ENCODE data around the gene PIK3CD. TPM values are rescaled to one million over a fixed set of nuclear protein-coding genes. Genes with fewer than 3 reads are reported as not detected.
"Not testable (repeated sequence)": the region's sequence is repeated elsewhere in the genome, so short reads cannot be mapped to it uniquely, and the experiment has no call there.

The PIK3CD gene
- total RNA-seq, 1 donor from 2014 or later, result 13.0 TPM

GRCh38 chr1:9759939-9760338 lies 108.4 kb downstream of the PIK3CD start:
- no peaks in the 10 kb centered on the region for H3K27me3 ChIP-seq
- H3K36me3 ChIP-seq, result peaks cover 0 to 8% of the 10 kb centered on the region in 2 donors
- intact Hi-C loops (cut with DNase I), result no loop called here
- no peaks in the 10 kb centered on the region for H3K9me3 ChIP-seq
- peaks cover 31% of the 10 kb centered on the region for H3K4me1 ChIP-seq
- TF ChIP-seq CTCF (IDR thresholded peaks at IDR 0.05), result no peak
- TF ChIP-seq POLR2AphosphoS5 (IDR thresholded peaks at IDR 0.05; ENCODE audit: insufficient read depth in 1 of 2, low read depth in 1 of 2), result no peak
- no peak for TF ChIP-seq POLR2A (IDR thresholded peaks at IDR 0.05)
- H3K4me3 ChIP-seq, result no peak overlapping the region
- no peak overlapping the region for H3K27ac ChIP-seq
- no peak for DNase-seq (ENCODE audit: extremely low spot score in 2 of 2)

- DNase-seq (ENCODE audit: extremely low spot score in 2 of 2), result no peak
- Histone ChIP-seq H3K4me3 (no peak overlapping the region), H3K27ac (no peak overlapping the region), H3K36me3 (peaks cover 0 to 8% of the 10 kb centered on the region in 2 donors), H3K27me3 (no peaks in the 10 kb centered on the region), H3K4me1 (peaks cover 30% of the 10 kb centered on the region), H3K9me3 (no peaks in the 10 kb centered on the region)
- intact Hi-C loops (cut with DNase I), result no loop called here
- TF ChIP-seq POLR2A (IDR thresholded peaks at IDR 0.05), result no peak
- TF ChIP-seq POLR2AphosphoS5 (IDR thresholded peaks at IDR 0.05; ENCODE audit: insufficient read depth in 1 of 2, low read depth in 1 of 2), result no peak
- TF ChIP-seq CTCF (IDR thresholded peaks at IDR 0.05), result no peak
Measured at GRCh38 chr1:9760824-9761223, 109.3 kb downstream of the PIK3CD start.

- Histone ChIP-seq H3K4me1 (peaks cover 37% of the 10 kb centered on the region), H3K4me3 (no peak overlapping the region), H3K9me3 (no peaks in the 10 kb centered on the region), H3K36me3 (peaks cover 0 to 8% of the 10 kb centered on the region in 2 donors), H3K27ac (no peak overlapping the region), H3K27me3 (no peaks in the 10 kb centered on the region)
- DNase-seq (ENCODE audit: extremely low spot score in 2 of 2), result no peak
- intact Hi-C loops (cut with DNase I), result no loop called here
- TF ChIP-seq POLR2AphosphoS5 (IDR thresholded peaks at IDR 0.05; ENCODE audit: insufficient read depth in 1 of 2, low read depth in 1 of 2), result no peak
- TF ChIP-seq CTCF (IDR thresholded peaks at IDR 0.05), result no peak
- no peak for TF ChIP-seq POLR2A (IDR thresholded peaks at IDR 0.05)
Measured at GRCh38 chr1:9761855-9762254, 110.3 kb downstream of the PIK3CD start.

- intact Hi-C loops (cut with DNase I); H3K27ac ChIP-seq; H3K27me3 ChIP-seq; DNase-seq (ENCODE audit: extremely low spot score in 2 of 2); H3K36me3 ChIP-seq; H3K9me3 ChIP-seq; H3K4me3 ChIP-seq: not testable (repeated sequence)
- peaks cover 39% of the 10 kb centered on the region for H3K4me1 ChIP-seq
Measured at GRCh38 chr1:9762446-9762845, 110.9 kb downstream of the PIK3CD start.

- Histone ChIP-seq H3K4me3 (no peak overlapping the region), H3K4me1 (peaks cover 33% of the 10 kb centered on the region), H3K27ac (no peak overlapping the region), H3K9me3 (no peaks in the 10 kb centered on the region), H3K36me3 (peaks cover 0 to 8% of the 10 kb centered on the region in 2 donors), H3K27me3 (no peaks in the 10 kb centered on the region)
- intact Hi-C loops (cut with DNase I), result no loop called here
- TF ChIP-seq POLR2A (IDR thresholded peaks at IDR 0.05) (no peak), POLR2AphosphoS5 (IDR thresholded peaks at IDR 0.05; ENCODE audit: insufficient read depth in 1 of 2, low read depth in 1 of 2) (no peak), CTCF (IDR thresholded peaks at IDR 0.05) (no peak)
- no peak for DNase-seq (ENCODE audit: extremely low spot score in 2 of 2)
Measured at GRCh38 chr1:9763914-9764313, 112.4 kb downstream of the PIK3CD start.

- Histone ChIP-seq H3K36me3 (peaks cover 0 to 8% of the 10 kb centered on the region in 2 donors), H3K4me1 (peaks cover 27% of the 10 kb centered on the region), H3K4me3 (no peak overlapping the region), H3K27ac (no peak overlapping the region), H3K9me3 (no peaks in the 10 kb centered on the region), H3K27me3 (no peaks in the 10 kb centered on the region)
- no peak for DNase-seq (ENCODE audit: extremely low spot score in 2 of 2)
- intact Hi-C loops (cut with DNase I), result no loop called here
- TF ChIP-seq POLR2A (IDR thresholded peaks at IDR 0.05), result no peak
- no peak for TF ChIP-seq CTCF (IDR thresholded peaks at IDR 0.05)
- TF ChIP-seq POLR2AphosphoS5 (IDR thresholded peaks at IDR 0.05; ENCODE audit: insufficient read depth in 1 of 2, low read depth in 1 of 2), result no peak
Measured at GRCh38 chr1:9764550-9764949, 113.0 kb downstream of the PIK3CD start.

Measured in vagina (tissue), 2 donors.